HepG2 (cell line): ENCODE measurements around the gene CASZ1. TPM values are rescaled to one million over a fixed set of nuclear protein-coding genes. Genes with fewer than 3 reads are reported as not detected.
A peak's percentile ranks its signal among the peaks of the same experiment; 100 is the strongest.

Experiments used
- BHLHE40 ChIP-seq: IDR thresholded peaks from 2 replicates; pipeline ENCODE4 v1.6.1; 2011; ENCODE audit warnings: low read length, improper control_type of control experiment
- CEBPZ ChIP-seq: IDR thresholded peaks from 2 replicates; pipeline ENCODE4 v1.6.1; 2012; ENCODE audit warnings: low read length, improper control_type of control experiment
- DR1 ChIP-seq: sonication (generic); formaldehyde crosslinking; IDR thresholded peaks from 2 replicates; pipeline ENCODE4 v1.8.0; 2021; ENCODE audit warnings: mild to moderate bottlenecking, missing genetic modification reagents, inconsistent platforms
- ESRRA ChIP-seq: sonication (generic); formaldehyde crosslinking; IDR thresholded peaks from 2 replicates; pipeline ENCODE4 v1.5.1; 2020; ENCODE audit warnings: mild to moderate bottlenecking, low read depth, missing genetic modification reagents
- FLYWCH1 ChIP-seq: sonication (generic); formaldehyde crosslinking; IDR thresholded peaks from 2 replicates; pipeline ENCODE4 v1.8.1; 2023; ENCODE audit warnings: mild to moderate bottlenecking, missing genetic modification reagents
- FOXA3 ChIP-seq: IDR thresholded peaks from 2 replicates; pipeline ENCODE4 v1.6.1; 2016; ENCODE audit warnings: missing genetic modification reagents, missing compliant biosample characterization
- GPBP1L1 ChIP-seq: sonication (generic); formaldehyde crosslinking; IDR thresholded peaks from 2 replicates; pipeline ENCODE4 v1.5.0; 2020; ENCODE audit warnings: mild to moderate bottlenecking, missing genetic modification reagents
- HDAC6 ChIP-seq: fragments of 200-600 bp; sonication (generic); IDR thresholded peaks from 2 replicates; pipeline ENCODE4 v1.7.0; 2017; ENCODE audit warnings: mild to moderate bottlenecking, antibody characterized with exemption, low read length, low read depth
- NFIB ChIP-seq: sonication (generic); formaldehyde crosslinking; IDR thresholded peaks from 2 replicates; pipeline ENCODE4 v1.9.0; 2021; ENCODE audit warnings: missing genetic modification reagents, mild to moderate bottlenecking, borderline replicate concordance
- NONO ChIP-seq, 2 experiments: fragments of 450-650 bp in 1 of 2; sonication (generic) in 1 of 2; formaldehyde crosslinking in 1 of 2; IDR thresholded peaks in 1 of 2; conservative IDR thresholded peaks in 1 of 2; 2 replicates each; pipeline versions ENCODE4 v1.6.1 to v1.8.0; 2017 to 2022; ENCODE audit warnings: mild to moderate bottlenecking in 1 of 2, missing genetic modification reagents in 1 of 2, moderate library complexity in 1 of 2
- PCBP1 ChIP-seq: fragments of 200-400 bp; formaldehyde crosslinking; IDR thresholded peaks from 2 replicates; pipeline ENCODE4 v1.6.1; 2017; ENCODE audit warnings: mild to moderate bottlenecking, low read depth, low read length, borderline replicate concordance
- PHF8 ChIP-seq: sonication (generic); formaldehyde crosslinking; IDR thresholded peaks from 2 replicates; pipeline ENCODE4 v1.5.0; 2020; ENCODE audit warnings: missing genetic modification reagents
- ZBTB38 ChIP-seq: sonication (generic); formaldehyde crosslinking; IDR thresholded peaks from 2 replicates; pipeline ENCODE4 v1.5.1; 2020; ENCODE audit warnings: mild to moderate bottlenecking, missing genetic modification reagents
- ZEB1 ChIP-seq: IDR thresholded peaks from 2 replicates; pipeline ENCODE4 v1.6.1; 2012; ENCODE audit warnings: mild to moderate bottlenecking, low read depth, inconsistent platforms; ENCODE audit not compliant: insufficient replicate concordance
- ZFP82 ChIP-seq: sonication (generic); formaldehyde crosslinking; IDR thresholded peaks from 2 replicates; pipeline ENCODE4 v1.5.1; 2020; ENCODE audit warnings: mild to moderate bottlenecking, missing genetic modification reagents, borderline replicate concordance
- ZNF343 ChIP-seq: sonication (generic); formaldehyde crosslinking; IDR thresholded peaks from 2 replicates; pipeline ENCODE4 v1.4.0; 2020; ENCODE audit warnings: mild to moderate bottlenecking, missing genetic modification reagents
- ZNF382 ChIP-seq: sonication (generic); formaldehyde crosslinking; IDR thresholded peaks from 2 replicates; pipeline ENCODE4 v1.5.0; 2020; ENCODE audit warnings: missing genetic modification reagents, mild to moderate bottlenecking, borderline replicate concordance
- ZNF550 ChIP-seq: sonication (generic); formaldehyde crosslinking; IDR thresholded peaks from 2 replicates; pipeline ENCODE4 v1.4.0; 2020; ENCODE audit warnings: mild to moderate bottlenecking, missing genetic modification reagents, borderline replicate concordance
- ZNF619 ChIP-seq: sonication (generic); formaldehyde crosslinking; IDR thresholded peaks from 2 replicates; pipeline ENCODE4 v1.4.0; 2020; ENCODE audit warnings: mild to moderate bottlenecking, missing genetic modification reagents
- polyA plus RNA-seq, 8 experiments: library from polyadenylated mRNA; depleted of rRNA in 3 of 8; stranded (reverse) in 7 of 8; unstranded in 1 of 8; fragments of >200 nt; fragmentation: Illumina TruSeq in 4 of 8; extraction: Trizol in 4 of 8; gene quantifications; 2 replicates each; pipeline versions ENCODE4 v1.2.1 to v1.2.3, GENCODE V29; 2011 to 2016; ENCODE audit warnings: low read depth in 4 of 8, missing spikeins in 1 of 8, mixed read lengths in 1 of 8; ENCODE audit not compliant: insufficient read depth in 1 of 8
- total RNA-seq, 5 experiments: library from RNA; depleted of rRNA; stranded (reverse); fragments of >200 nt; fragmentation: Illumina TruSeq; extraction: Trizol; gene quantifications; 2 replicates each; pipeline ENCODE4 v1.2.3, GENCODE V29; 2016; ENCODE audit warnings: low read depth in 1 of 5

Gene CASZ1
- total and polyA plus RNA-seq, 2 of the 13 experiments (the other 11 are each of a cell fraction or from before 2014, with no cell fraction given): 1.9 to 3.7 TPM

GRCh38 chr1:10796029-10796944 is at the start of gene CASZ1 (continued):
- TF ChIP-seq ZFP82: no peak
- peak; percentile 68; the same call in 1 of the 2 replicates for TF ChIP-seq PCBP1
- TF ChIP-seq ZNF343 (CRISPR knock-in tag): no peak
- no peak for TF ChIP-seq DR1 (CRISPR knock-in tag)
- TF ChIP-seq HDAC6: no peak
- TF ChIP-seq ZEB1: no peak
- TF ChIP-seq GPBP1L1 (CRISPR knock-in tag): no peak
- no peak for TF ChIP-seq ZBTB38
- no peak for TF ChIP-seq NFIB (CRISPR knock-in tag)
- 0 out of 2 replicates have a peak, but pooled peaks have one; percentile 18 for TF ChIP-seq FOXA3 (CRISPR knock-in tag)
- TF ChIP-seq BHLHE40: no peak
- no peak for TF ChIP-seq ZNF550 (CRISPR knock-in tag)
- no peak for TF ChIP-seq ZNF382 (CRISPR knock-in tag)
- TF ChIP-seq CEBPZ: no peak
- no peak for TF ChIP-seq ZNF619 (CRISPR knock-in tag)
- TF ChIP-seq PHF8 (CRISPR knock-in tag): no peak
- TF ChIP-seq ESRRA (CRISPR knock-in tag): no peak
- no peak for TF ChIP-seq NONO (IDR thresholded peaks at IDR 0.05)
- TF ChIP-seq NONO (CRISPR knock-in tag; conservative IDR thresholded peaks at IDR 0.05): 0 out of 2 replicates have a peak, but pooled peaks have one; percentile 29
- no peak for TF ChIP-seq FLYWCH1
